HG03097 (cell line): ENCODE results near the gene KRT15.
"Not testable (repeated sequence)": the region's sequence is repeated elsewhere in the genome, so short reads cannot be mapped to it uniquely, and the experiment has no call there.

Source experiments
- ATAC-seq: cut with Tn5 transposase; IDR thresholded peaks from one replicate; pipeline ENCODE4 v1.9.1; 2021; ENCODE audit not compliant: unreplicated experiment, low FRiP score

Gene KRT15

DNA sequence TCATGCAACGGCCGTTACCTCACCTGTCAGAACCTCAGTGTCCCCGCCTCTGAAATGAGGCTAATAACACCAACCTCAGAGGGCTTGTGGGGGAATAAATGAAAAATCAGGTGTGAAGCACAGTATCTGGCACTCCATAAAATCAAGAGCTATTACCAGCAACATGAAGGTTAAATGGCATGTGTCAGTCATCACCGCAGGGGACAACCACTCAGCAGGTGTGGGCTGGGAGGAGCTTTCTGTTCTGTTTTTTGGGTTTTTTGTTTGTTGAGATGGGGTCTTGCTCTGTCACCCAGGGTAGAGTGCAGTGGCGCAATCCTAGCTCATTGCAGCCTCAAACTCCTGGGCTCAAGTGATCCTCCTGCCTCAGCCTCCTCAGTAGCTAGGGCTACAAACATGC, 26.2 kb upstream of the KRT15 start:
- ATAC-seq, result no peak

DNA sequence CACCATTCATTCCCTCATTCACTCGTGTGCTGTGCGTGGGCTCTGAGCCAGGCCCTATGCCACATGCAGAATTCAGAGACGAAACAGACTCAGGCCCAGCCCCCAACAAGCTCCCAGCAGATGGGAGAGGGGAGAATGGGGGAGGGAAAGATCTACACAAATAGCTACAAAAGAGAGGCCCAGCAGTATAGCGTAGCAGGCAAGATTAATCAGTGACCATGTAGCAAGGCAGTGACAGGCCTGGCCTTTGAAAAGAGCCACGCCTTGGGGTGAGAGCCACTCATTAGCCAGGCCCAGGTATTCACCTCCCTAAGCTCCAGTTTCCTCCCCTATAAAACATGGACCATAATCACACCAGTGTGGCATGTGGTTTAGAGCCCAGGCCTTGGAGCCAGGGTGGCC, 25.8 kb upstream of the KRT15 start:
- no peak for ATAC-seq

DNA sequence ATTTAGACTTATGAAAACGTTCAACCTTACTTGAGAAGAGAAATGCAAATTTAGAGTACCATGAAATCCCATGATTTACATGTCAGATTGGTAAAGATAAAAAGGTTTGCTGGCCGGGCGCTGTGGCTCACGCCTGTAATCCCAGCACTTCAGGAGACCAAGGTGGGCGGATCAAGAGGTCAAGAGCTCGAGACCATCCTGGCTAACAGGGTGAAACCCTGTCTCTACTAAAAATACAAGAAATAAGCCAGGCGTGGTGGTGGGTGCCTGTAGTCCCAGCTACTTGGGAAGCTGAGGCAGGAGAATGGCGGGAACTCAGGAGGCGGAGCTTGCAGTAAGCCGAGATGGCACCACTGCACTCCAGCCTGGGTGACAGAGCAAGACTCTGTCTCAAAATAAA, 24.1 kb upstream of the KRT15 start:
- not testable (repeated sequence) for ATAC-seq

DNA sequence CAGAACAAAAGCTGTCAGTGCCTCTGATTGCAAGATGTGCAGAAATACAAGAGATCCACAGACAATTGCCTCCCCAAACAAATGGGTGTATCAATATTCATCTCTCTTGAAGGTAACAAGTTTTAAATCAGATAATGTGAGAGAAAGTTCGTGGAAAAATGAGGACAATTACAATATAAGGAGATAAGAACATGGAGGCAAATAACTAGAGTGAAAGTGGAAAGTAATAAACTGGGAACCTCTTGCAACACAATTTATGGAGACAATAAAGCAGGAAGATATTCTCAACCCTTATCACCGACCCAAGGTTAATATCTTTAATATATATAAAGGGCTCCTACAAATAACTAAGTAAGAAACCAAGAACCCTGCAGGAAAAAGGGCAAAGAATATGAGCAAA, 23.7 kb upstream of the KRT15 start:
- no peak for ATAC-seq

DNA sequence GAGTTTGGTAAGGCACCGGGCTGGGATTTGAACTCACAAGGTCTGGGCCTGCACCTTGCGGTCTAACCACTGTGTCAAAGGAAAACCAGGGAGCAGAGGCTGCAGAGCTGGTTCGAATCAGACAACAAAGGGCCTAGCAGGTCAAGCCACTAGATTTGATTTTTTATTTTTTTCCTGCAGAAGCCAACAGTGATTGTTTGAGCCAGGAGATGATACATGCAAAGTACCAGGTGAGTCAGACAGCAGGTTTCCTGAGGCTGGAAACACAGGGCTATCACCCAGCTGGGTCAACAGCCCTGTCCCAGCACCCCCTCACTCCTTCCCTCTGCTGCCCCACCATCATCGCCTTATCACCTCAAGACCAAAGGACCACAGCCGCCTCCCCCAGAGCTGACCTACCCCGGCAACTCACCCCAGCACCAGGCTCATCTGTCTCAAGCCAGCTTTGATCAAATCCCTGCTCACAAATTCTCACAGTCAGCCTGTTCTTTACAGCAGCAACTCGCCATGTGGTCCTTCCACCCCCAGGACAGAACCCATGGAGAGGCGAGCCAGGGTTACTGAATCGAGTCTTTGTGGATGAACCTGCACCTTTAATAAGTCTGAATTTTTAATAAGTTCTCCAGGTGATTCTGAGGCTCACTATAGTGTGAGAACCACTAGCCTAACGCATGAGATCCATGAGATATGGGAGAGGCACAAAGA, 22.4 kb upstream of the KRT15 start:
- ATAC-seq, result no peak

DNA sequence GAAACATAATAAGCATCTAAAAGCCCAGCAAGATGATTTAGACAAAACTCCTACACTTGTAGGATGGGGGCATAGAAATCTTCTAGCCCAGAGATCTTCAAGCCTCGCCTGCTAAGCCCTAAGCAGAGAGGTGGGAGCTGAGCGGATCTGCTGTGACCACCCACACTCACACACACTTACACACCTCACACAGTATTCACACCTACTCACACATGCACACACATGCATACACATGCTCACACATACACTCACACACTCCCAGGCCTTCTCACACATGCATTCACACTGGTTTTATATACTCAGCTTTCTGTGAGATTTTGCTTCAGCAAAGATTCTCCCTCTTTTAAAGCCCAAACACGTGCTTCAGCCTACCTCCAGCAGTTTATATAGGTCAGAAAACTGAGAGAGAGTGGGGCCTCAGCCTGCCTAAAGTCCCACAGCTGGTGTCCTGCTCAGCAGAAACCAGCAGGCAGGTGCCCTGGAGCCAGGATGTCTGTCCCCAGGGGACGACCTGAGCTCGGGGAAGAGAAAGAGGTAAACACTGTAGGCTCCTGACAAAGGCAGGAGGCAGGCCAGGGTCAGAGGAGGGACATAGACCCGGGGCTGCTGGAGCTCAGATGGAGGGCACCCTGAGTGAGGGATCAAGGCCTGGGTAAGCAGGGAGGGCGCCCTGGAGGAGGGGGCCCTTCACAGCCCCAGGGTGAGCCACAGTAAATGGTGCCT, 21.4 kb upstream of the KRT15 start:
- ATAC-seq, result no peak

DNA sequence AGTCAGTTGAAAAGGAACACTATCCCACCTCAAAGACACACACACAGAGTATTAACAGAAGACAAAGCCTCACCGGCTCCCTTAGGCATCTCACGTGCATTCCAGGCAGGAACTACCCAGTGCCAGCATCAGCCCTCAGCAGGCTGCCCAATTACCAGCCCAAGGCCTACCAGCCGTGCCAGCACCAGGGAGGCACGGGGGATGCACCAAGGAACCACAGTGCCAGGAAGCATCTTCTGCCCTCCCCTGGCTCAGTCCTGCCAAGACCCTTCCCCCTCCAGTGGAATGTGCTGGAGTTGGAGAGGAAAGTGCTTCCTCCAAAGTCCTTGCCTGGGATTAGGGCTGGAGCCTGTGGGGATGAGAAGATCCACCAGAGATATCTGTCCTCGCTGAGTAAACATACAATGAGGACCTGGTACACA, 20.4 kb upstream of the KRT15 start:
- no peak for ATAC-seq

DNA sequence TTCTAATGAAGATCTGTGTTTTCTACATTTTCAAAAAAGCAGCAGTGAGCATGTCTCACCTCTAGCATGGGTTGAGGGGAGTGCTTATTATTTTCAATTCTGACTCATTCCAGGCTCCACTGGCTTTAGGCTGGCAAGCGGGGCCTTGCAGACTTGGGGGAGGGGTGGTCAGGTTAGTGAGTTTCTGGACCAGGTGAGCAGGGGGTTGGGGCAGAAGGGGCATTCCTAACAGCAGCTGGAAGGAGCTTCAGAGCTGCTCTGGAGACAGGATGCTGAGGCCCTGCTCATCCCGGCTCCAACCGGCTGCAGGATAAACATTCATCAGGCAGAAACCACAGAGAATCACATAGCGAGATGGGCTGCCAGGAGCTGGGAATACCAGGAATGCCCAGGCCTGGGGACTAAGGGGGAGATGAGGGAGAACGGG, 19.9 kb upstream of the KRT15 start:
- no peak for ATAC-seq

DNA sequence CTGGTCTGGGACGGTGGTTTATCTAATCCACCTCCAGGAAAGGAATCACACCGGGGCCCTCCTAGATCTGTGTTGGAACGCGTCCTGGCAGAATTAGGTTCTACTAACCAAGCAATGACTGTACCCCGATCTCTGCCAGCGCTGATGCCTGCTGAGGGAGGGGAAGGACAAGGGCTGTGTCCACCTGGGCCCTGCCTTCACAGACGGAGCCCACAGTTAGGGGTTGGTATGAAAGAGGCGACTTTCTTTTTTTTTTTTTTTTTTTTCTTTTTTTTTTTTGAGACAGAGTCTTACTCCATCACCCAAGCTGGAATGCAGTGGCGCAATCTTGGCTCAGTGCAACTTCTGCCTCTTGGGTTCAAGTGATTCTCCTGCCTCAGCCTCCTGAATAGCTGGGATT, 19.3 kb upstream of the KRT15 start:
- ATAC-seq, result no peak

DNA sequence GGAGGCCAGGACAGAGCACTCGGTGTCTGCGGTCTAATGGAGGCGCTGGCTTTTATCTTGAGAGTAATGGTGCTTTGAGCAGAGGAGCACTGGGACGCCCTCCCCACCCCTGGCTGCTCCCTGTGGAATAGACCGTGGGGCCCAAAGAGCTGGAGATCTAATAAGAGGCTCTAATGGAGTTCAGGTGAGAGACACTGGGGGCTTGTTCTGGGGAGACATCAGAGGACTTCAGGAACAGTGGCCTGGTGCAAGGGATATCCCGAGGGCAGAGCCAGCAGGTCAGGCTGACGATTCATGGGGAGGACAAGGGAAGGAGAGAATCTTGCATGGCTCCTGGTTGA, 18.9 kb upstream of the KRT15 start:
- ATAC-seq, result no peak

DNA sequence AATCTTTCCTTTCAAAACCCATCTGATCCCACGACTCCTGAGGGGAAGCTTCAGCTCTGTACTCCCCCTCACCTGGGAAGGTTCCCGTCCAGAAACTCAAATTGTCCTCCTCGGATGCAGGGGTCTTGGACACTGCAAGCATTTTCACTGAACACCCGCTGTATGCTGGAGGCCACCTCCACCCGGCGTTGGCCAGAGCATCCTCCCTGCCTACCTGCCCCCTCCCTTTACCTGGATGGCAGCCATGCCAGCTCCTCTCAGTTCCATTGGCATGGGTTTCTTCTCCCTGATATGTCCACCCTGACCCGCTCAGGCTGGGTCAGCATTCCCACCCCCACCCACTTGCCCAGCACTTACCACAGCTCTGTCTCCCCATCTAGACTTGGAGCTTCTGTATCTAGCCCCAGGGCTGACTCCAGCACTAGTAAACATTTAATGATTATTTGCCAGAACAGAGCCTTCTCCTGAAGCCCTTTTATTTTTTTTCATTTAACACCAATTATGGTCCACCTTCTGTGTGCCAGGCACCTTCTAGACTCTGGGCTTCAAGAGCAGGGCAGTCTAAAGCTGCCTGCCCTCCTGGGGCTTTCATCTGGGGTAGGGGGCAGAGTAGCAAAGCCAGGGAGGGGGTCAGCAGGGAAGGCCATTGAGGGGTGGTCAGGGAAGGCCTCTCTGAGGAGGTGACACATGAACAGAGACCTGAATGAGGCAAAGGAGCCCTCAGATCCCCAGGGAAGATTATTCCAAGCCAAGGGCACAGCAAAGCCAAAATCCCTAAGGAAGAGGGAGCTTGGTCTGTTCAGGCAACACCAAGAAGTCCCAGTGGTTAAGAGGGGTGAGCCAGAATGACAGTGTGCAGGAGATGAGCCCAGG, 18.3 kb upstream of the KRT15 start:
- no peak for ATAC-seq

DNA sequence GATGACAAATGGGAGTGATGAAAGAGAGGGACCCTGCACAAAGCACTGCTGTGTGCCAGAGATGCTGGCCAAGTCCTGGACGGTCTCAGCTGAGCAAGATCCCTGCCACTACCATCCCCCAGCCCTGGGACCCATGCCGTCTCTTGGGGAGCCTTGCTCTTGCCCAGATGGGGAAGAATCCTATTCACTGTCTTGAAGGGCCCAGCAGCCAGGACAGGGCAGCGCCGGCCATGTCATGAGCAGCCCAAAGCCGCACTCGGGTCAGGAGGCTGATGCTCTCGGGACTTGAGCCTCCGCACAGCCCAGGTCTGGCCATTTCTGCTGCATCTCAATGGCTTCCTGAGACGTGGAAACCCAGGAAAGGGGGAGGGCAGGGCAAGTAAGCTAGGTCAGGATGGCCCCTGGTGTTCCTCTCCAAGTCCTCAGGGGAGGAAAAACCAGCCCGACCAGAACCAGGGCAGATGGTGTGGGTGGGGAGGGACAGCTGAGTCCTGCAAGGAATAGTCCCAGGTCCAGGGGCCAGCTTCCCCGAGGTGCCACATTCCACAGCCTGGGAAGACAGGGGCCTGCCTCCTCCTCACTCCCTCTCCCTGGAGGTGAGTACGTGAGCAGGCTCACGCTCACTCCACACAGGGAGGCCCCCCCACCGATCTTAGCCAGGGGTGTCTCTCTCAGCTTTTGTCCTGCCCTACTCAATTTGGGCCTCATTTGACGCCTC, 17.2 kb upstream of the KRT15 start:
- ATAC-seq, result no peak

DNA sequence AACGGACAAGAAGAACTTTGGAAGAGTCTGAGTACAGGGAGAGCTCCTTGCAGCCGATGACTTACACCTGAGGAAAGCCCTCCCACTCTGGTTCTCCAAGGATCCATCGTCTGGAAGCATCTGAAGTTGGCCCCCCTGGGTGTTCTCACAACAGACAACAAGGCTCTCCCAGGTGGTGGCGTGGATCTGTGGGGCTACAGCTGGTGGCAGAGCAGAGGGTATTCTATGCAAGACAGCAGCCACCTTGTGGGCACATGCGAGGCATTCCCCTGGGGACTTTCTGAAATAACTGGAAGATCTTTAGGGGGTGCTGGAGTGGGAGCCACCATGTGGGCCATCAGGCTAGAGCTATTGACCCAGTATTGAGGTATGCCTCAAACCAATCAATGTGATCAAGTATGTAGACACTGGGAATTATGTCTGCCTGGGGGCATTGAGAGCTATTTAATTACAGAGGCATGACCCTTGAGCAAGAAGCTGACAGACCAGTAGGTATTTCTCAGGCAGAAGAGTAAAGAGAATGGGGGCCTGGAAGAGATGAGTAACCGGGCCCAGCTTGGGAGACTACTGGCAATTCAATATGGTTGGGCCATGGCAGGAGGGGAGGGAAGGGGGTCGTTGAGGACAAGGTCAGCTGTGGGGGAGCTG, 16.3 kb upstream of the KRT15 start:
- ATAC-seq, result no peak

DNA sequence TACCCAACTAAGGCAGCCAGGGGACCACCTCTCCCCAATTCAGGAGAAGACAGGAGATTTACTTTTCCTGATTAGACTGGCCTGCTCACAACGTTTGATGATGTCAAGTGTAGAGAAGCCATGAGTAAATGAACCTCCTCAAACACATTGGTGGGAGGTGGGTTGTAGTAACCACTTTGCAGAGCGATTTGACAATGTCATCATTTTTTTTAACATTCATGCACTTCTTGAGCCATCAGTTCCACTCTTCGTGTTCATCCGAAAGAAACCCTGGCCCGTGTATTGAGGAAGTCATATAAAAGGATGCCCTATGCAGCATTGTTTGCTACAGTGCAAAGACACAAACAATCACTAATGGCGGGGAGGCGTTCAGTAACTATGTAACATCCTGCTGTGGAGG, 14.9 kb upstream of the KRT15 start:
- ATAC-seq, result no peak

DNA sequence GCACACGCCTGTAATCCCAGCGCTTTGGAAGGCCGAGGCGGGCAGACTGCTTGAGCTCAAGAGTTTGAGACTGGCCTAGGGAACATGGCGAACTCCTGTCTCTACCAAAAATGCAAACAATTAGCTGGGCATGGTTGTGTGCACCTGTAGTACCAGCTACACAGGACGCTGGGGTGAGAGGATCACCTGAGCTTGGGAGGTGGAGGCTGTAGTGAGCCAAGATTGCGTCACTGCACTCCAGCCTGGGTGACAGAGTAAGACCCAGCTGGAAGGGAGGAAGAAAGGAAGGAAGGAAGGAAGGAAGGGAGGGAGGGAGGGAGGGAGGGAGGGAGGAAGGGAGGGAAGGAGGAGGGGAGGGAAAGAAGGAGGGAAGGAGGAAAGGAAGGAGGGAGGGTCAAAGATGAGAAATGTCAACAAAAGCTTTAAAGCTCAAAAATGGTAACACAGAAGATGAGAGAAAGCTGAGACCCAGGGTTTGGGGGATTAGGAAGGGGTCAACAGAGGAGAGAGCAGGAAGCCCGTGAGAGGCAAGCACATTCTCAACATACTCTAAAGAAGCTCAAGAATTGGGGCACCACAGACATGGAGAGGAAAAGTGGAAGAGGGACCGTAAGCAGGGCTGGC, 14.4 kb upstream of the KRT15 start:
- ATAC-seq, result no peak

DNA sequence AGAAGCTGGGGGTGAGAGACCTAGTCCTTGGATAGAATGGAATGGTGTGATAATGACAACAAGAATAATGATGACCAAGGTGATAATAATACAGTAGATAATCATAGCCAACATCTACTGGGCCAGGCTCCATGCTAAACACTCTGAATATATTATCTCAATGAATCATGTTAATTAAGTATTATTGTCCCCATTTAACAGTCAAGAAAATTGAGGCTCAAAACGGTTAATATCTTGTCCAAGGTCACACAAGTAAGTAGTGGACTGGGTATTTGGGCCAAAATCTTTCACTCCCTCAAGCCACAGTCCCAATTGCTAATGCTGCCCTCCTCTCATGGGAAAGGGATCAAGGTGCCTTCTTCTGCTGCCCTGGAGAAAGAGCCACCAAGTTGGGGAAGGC, 13.3 kb upstream of the KRT15 start:
- ATAC-seq, result no peak

DNA sequence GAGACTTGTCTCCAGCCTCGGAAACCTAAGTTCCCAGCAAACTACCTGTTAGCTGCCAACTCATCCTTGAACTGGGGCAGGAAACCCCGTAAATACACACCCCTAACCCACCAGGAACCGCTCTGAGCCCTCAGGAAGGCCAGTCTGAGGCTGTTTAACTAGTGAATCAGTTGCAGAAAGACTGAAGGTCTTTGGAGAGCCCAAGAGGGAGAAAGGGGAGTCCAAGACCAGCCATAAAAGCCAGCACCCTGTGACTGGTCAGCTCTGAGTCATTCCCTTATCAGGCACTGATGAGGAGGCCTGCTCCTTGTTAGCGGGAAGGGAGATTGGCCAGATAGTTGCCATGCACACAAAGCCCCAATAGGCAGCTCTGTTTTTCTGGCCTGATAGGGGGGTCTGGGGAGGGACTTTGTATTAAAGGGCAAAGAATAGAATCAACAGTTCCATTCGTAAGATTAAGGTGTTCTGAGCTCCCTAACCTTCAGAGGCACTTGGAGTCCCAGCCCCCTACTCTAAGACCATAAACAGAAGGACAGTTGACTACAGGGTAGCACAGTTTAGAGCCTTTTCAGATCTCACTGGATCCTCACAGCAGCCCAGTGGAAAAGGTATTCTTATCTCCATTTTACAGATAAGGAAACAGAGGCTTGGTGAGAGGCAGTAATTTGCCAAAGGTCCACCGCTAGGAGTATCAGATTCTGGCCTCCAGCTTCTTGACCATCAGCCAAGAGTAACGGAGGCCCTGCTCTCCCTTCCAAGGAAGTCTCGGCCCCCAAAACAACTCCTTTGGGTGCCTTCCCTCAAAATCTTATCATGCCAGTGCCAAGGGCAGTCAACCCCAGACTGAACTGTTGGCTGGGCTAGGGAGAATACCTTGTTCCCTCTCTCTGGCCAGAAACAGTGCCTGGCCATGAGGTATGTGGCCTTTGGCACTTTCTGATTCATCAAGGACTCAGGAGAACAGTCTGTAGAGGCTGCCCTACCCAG, 11.7 kb upstream of the KRT15 start:
- no peak for ATAC-seq

DNA sequence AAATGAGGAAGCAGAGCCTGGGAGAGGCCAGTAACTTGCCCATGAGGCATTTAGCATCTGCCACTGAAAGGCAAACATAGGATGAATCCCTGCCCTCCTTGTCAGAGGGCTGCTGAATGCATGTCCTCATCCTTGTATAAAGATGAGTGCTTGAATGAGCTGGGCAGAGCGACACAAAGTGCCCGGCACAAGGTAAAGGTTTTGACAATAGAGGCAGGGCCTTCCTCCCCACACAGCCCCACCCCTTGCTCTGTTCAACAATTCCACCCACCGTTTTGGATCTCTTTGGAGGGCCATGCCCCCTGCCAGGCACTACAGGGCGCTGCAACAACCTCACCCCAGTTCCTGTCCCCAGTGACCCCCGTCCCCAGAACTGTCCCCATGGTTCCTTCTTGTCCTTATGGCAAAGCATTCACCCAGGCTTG, 10.8 kb upstream of the KRT15 start:
- no peak for ATAC-seq

DNA sequence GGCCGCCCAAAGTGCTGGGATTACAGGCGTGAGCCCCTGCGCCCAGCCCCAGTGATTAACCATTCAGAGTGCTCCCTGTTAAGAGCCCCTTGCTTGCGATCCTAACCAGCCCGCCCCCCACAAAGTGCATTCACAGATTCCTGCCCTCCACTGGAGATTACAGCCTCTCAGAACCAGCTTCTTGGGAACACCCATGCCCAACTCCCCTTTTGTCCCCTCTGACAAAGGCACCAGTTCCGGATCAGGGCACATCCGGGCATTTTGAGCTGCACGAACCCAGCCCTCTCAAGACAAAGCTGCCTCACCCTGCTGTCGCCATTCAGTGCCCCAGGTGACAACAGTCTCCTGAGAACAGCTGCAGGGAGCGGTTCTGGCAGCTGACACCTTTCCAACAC, 10.3 kb upstream of the KRT15 start:
- ATAC-seq, result no peak
